Effector memory CD4-positive, alpha-beta T cell (primary cell): ENCODE results near the gene SP6.

Experiments
- DNase-seq, 3 donors: peaks; one replicate each; pipeline ENCODE4 v3.0.0-alpha.2; 2020
- H3K27ac ChIP-seq: 2 replicates; pipeline ENCODE4 v1.7.0; 2013; ENCODE audit warnings: mild to moderate bottlenecking, low read length, moderate library complexity; ENCODE audit not compliant: insufficient read depth, poor library complexity, severe bottlenecking
- H3K27me3 ChIP-seq: replicated peaks from 2 replicates; pipeline ENCODE4 v1.7.0; 2013; ENCODE audit warnings: mild to moderate bottlenecking, low read length; ENCODE audit not compliant: insufficient read depth, control insufficient read depth, poor library complexity, severe bottlenecking
- H3K36me3 ChIP-seq: 2 replicates; pipeline ENCODE4 v1.7.0; 2013; ENCODE audit warnings: mild to moderate bottlenecking, low read length, moderate library complexity; ENCODE audit not compliant: control insufficient read depth, insufficient read depth
- H3K4me1 ChIP-seq: 2 replicates; pipeline ENCODE4 v1.7.0; 2013; ENCODE audit warnings: low read length, mild to moderate bottlenecking; ENCODE audit not compliant: control insufficient read depth, insufficient read depth, poor library complexity, severe bottlenecking
- H3K4me3 ChIP-seq: 2 replicates; pipeline ENCODE4 v1.7.0; 2013; ENCODE audit warnings: low read length, low read depth, mild to moderate bottlenecking; ENCODE audit not compliant: insufficient read depth, poor library complexity, severe bottlenecking
- H3K9me3 ChIP-seq: 2 replicates; pipeline ENCODE4 v1.7.0; 2013; ENCODE audit warnings: mild to moderate bottlenecking, low read length, moderate library complexity; ENCODE audit not compliant: control insufficient read depth

SP6 gene

GRCh38 chr17:47844814-47845715, 5.9 kb downstream of the SP6 start:
- H3K36me3 ChIP-seq, result no peaks in the 10 kb centered on the region
- no peak for DNase-seq
- H3K9me3 ChIP-seq, result no peaks in the 10 kb centered on the region
- H3K27ac ChIP-seq, result no peak overlapping the region
- H3K4me3 ChIP-seq, result no peak overlapping the region
- H3K27me3 ChIP-seq, result peaks cover 51% of the 10 kb centered on the region
- peaks cover 31% of the 10 kb centered on the region for H3K4me1 ChIP-seq

- Histone ChIP-seq H3K4me1 (peaks cover 29% of the 10 kb centered on the region), H3K36me3 (no peaks in the 10 kb centered on the region), H3K27me3 (peaks cover 42% of the 10 kb centered on the region), H3K27ac (no peak overlapping the region), H3K9me3 (no peaks in the 10 kb centered on the region), H3K4me3 (no peak overlapping the region)
- DNase-seq, result no peak
These were observed 6.7 kb downstream of the SP6 start for GRCh38 chr17:47844227-47844626.

GRCh38 chr17:47843391-47843730, 7.6 kb downstream of the SP6 start:
- H3K27ac ChIP-seq, result no peak overlapping the region
- no peak for DNase-seq
- no peaks in the 10 kb centered on the region for H3K9me3 ChIP-seq
- peaks cover 37% of the 10 kb centered on the region for H3K27me3 ChIP-seq
- no peak overlapping the region for H3K4me3 ChIP-seq
- no peaks in the 10 kb centered on the region for H3K36me3 ChIP-seq
- peaks cover 29% of the 10 kb centered on the region for H3K4me1 ChIP-seq

- no peak for DNase-seq
- H3K36me3 ChIP-seq, result peaks cover 3% of the 10 kb centered on the region
- peaks cover 21% of the 10 kb centered on the region for H3K27me3 ChIP-seq
- peak overlapping the region; percentile 49 for H3K27ac ChIP-seq
- peak overlapping the region; percentile 82 for H3K4me3 ChIP-seq
- peaks cover 19% of the 10 kb centered on the region for H3K4me1 ChIP-seq
- H3K9me3 ChIP-seq, result no peaks in the 10 kb centered on the region
These were observed 9.3 kb downstream of the SP6 start for GRCh38 chr17:47841488-47842291.

GRCh38 chr17:47840742-47841487, 10.0 kb downstream of the SP6 start, which contains the start of gene SCRN2:
TSS of gene SCRN2 (minus strand) at chr17:47841273. CDS start at chr17:47840843, 430 bp downstream.
- peaks cover 19% of the 10 kb centered on the region for H3K4me1 ChIP-seq
- H3K4me3 ChIP-seq, result peak within 1 kb of the TSS; percentile 82
- H3K36me3 ChIP-seq, result peaks cover 3% of the 10 kb centered on the region
- no peaks in the 10 kb centered on the region for H3K9me3 ChIP-seq
- H3K27me3 ChIP-seq, result peaks cover 13% of the 10 kb centered on the region
- peak; percentile 65 to 74 (median 72) for DNase-seq
- H3K27ac ChIP-seq, result peak within 1 kb of the TSS; percentile 49

GRCh38 chr17:47840001-47840741, 10.8 kb downstream of the SP6 start:
- no peak overlapping the region for H3K27ac ChIP-seq

GRCh38 chr17:47839071-47839470, 11.9 kb downstream of the SP6 start:
- no peak for DNase-seq
- peaks cover 27% of the 10 kb centered on the region for H3K4me1 ChIP-seq
- peaks cover 3% of the 10 kb centered on the region for H3K36me3 ChIP-seq
- no peaks in the 10 kb centered on the region for H3K27me3 ChIP-seq
- no peaks in the 10 kb centered on the region for H3K9me3 ChIP-seq
- no peak overlapping the region for H3K4me3 ChIP-seq
- H3K27ac ChIP-seq, result no peak overlapping the region

More at GRCh38 chr17:47840001-47840741, 10.8 kb downstream of the SP6 start:
- Histone ChIP-seq H3K36me3 (peaks cover 3% of the 10 kb centered on the region), H3K27me3 (peaks cover 8% of the 10 kb centered on the region), H3K4me1 (peaks cover 22% of the 10 kb centered on the region), H3K4me3 (peak overlapping the region; percentile 82), H3K9me3 (no peaks in the 10 kb centered on the region)
- DNase-seq, result no peak

- H3K36me3 ChIP-seq, result peaks cover 3% of the 10 kb centered on the region
- no peaks in the 10 kb centered on the region for H3K9me3 ChIP-seq
These were observed 12.3 kb downstream of the SP6 start for GRCh38 chr17:47838636-47839035.

GRCh38 chr17:47837401-47838039, 13.4 kb downstream of the SP6 start:
- Histone ChIP-seq H3K27ac (no peak overlapping the region), H3K27me3 (no peaks in the 10 kb centered on the region), H3K9me3 (no peaks in the 10 kb centered on the region), H3K4me3 (no peak overlapping the region), H3K4me1 (peaks cover 25% of the 10 kb centered on the region), H3K36me3 (peaks cover 3% of the 10 kb centered on the region)
- no peak for DNase-seq

More at GRCh38 chr17:47838636-47839035, 12.3 kb downstream of the SP6 start:
- H3K4me3 ChIP-seq, result no peak overlapping the region
- DNase-seq, result no peak
- H3K4me1 ChIP-seq, result peaks cover 27% of the 10 kb centered on the region
- no peak overlapping the region for H3K27ac ChIP-seq
- no peaks in the 10 kb centered on the region for H3K27me3 ChIP-seq
